WTC11 (cell line): Measurements from ENCODE around the gene GDPD2. TPM values are rescaled to one million over a fixed set of nuclear protein-coding genes. Genes with fewer than 3 reads are reported as not detected.
"Not testable (repeated sequence)": the region's sequence is repeated elsewhere in the genome, so short reads cannot be mapped to it uniquely, and the experiment has no call there.

Experiments
- ATAC-seq: fragments of 200-7000 bp; cut with Tn5 transposase; 2 replicates; pipeline ENCODE4 v1.10.0; 2021; ENCODE audit warnings: mild to moderate bottlenecking, moderate library complexity
- CTCF ChIA-PET: fragments of 300-600 bp; sonication (Branson Sonifier 250); formaldehyde crosslinking; loops from one replicate; lab custom pipeline; 2021; ENCODE audit warnings: antibody characterized with exemption; lab: Charles Lee
- POLR2A ChIA-PET: fragments of 350-600 bp; sonication (Branson Sonifier 250); formaldehyde crosslinking; loops from one replicate; lab custom pipeline; 2021; ENCODE audit warnings: antibody characterized with exemption; lab: Charles Lee
- DNase-seq: peaks from one replicate; pipeline ENCODE4 v3.0.0; 2021; ENCODE audit warnings: low spot score
- H3K27ac Mint-ChIP-seq: 2 replicates; pipeline ENCODE4 v1.8.0; 2021; ENCODE audit warnings: mixed read lengths
- H3K27me3 Mint-ChIP-seq: 2 replicates; pipeline ENCODE4 v1.8.0; 2021; ENCODE audit warnings: low read depth, mild to moderate bottlenecking, moderate library complexity, mixed read lengths
- H3K36me3 Mint-ChIP-seq: 2 replicates; pipeline ENCODE4 v1.8.0; 2021; ENCODE audit warnings: mixed read lengths
- H3K4me1 Mint-ChIP-seq: 2 replicates; pipeline ENCODE4 v1.8.0; 2022; ENCODE audit warnings: mixed read lengths
- H3K4me3 Mint-ChIP-seq: 2 replicates; pipeline ENCODE4 v1.8.0; 2021; ENCODE audit warnings: mild to moderate bottlenecking, moderate library complexity, mixed read lengths
- H3K9me3 Mint-ChIP-seq: 2 replicates; pipeline ENCODE4 v1.8.0; 2021; ENCODE audit warnings: mixed read lengths
- ERG ChIP-seq: fragments of 250-450 bp; sonication (Bioruptor Pico); IDR thresholded peaks from 2 replicates; pipeline ENCODE4 v1.8.0; 2021; ENCODE audit warnings: mild to moderate bottlenecking
- ESRRA ChIP-seq: sonication (generic); formaldehyde crosslinking; IDR thresholded peaks from 2 replicates; pipeline ENCODE4 v1.8.1; 2022; ENCODE audit warnings: mild to moderate bottlenecking, missing genetic modification reagents, borderline replicate concordance
- FOXK1 ChIP-seq: sonication (generic); formaldehyde crosslinking; IDR thresholded peaks from 2 replicates; pipeline ENCODE4 v1.8.0; 2022; ENCODE audit warnings: mild to moderate bottlenecking, moderate library complexity, missing genetic modification reagents
- NR1H2 ChIP-seq: sonication (generic); formaldehyde crosslinking; IDR thresholded peaks from 2 replicates; pipeline ENCODE4 v1.9.0; 2021; ENCODE audit warnings: mild to moderate bottlenecking, moderate library complexity, missing genetic modification reagents
- OVOL2 ChIP-seq: fragments of 250-450 bp; sonication (Bioruptor Pico); IDR thresholded peaks from 2 replicates; pipeline ENCODE4 v1.9.0; 2021; ENCODE audit warnings: mild to moderate bottlenecking, borderline replicate concordance
- TP53 ChIP-seq: sonication (generic); formaldehyde crosslinking; IDR thresholded peaks from 2 replicates; pipeline ENCODE4 v1.8.1; 2023; ENCODE audit warnings: mild to moderate bottlenecking, missing genetic modification reagents
- ZNF121 ChIP-seq: sonication (generic); formaldehyde crosslinking; IDR thresholded peaks from 2 replicates; pipeline ENCODE4 v1.8.0; 2023; ENCODE audit warnings: missing genetic modification reagents
- ZNF263 ChIP-seq: sonication (generic); formaldehyde crosslinking; IDR thresholded peaks from 2 replicates; pipeline ENCODE4 v1.8.1; 2022; ENCODE audit warnings: low read depth, mild to moderate bottlenecking, moderate library complexity, missing genetic modification reagents
- total RNA-seq: library from RNA; stranded (reverse); gene quantifications from 3 replicates; pipeline ENCODE4 v1.2.3, GENCODE V29; 2021
- TF ChIP-seq, protein P1 (sequence below): sonication (generic); formaldehyde crosslinking; IDR thresholded peaks from 2 replicates; pipeline ENCODE4 v1.8.1; 2023; ENCODE audit warnings: mild to moderate bottlenecking, moderate library complexity, missing genetic modification reagents
- TF ChIP-seq, protein P2 (sequence below): sonication (generic); formaldehyde crosslinking; IDR thresholded peaks from 2 replicates; pipeline ENCODE4 v1.8.1; 2022; ENCODE audit warnings: low read depth, missing genetic modification reagents, borderline replicate concordance
- TF ChIP-seq, protein P3 (sequence below): sonication (generic); formaldehyde crosslinking; IDR thresholded peaks from 2 replicates; pipeline ENCODE4 v1.8.1; 2023; ENCODE audit warnings: mild to moderate bottlenecking, missing genetic modification reagents, borderline replicate concordance
- TF ChIP-seq, protein P4 (sequence below): fragments of 250-450 bp; sonication (Bioruptor Pico); IDR thresholded peaks from 2 replicates; pipeline ENCODE4 v1.9.0; 2021; ENCODE audit warnings: mild to moderate bottlenecking, borderline replicate concordance

The GDPD2 gene
- total RNA-seq, 1 experiment from 2014 or later, result 7.0 TPM

- no peaks in the 10 kb centered on the region for H3K27me3 Mint-ChIP-seq
- TF ChIP-seq ZNF121 (CRISPR knock-in tag) (no peak), ERG (CRISPR knock-in tag) (no peak), FOXK1 (no peak)
- TF ChIP-seq, protein P1, sequence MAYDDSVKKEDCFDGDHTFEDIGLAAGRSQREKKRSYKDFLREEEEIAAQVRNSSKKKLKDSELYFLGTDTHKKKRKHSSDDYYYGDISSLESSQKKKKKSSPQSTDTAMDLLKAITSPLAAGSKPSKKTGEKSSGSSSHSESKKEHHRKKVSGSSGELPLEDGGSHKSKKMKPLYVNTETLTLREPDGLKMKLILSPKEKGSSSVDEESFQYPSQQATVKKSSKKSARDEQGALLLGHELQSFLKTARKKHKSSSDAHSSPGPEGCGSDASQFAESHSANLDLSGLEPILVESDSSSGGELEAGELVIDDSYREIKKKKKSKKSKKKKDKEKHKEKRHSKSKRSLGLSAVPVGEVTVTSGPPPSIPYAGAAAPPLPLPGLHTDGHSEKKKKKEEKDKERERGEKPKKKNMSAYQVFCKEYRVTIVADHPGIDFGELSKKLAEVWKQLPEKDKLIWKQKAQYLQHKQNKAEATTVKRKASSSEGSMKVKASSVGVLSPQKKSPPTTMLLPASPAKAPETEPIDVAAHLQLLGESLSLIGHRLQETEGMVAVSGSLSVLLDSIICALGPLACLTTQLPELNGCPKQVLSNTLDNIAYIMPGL (CRISPR knock-in tag), result no peak
- TF ChIP-seq, all 79 proteins: peak for 0
- ATAC-seq, result no peak
- H3K4me3 Mint-ChIP-seq, result no peak overlapping the region
- no peaks in the 10 kb centered on the region for H3K4me1 Mint-ChIP-seq
- no peak overlapping the region for H3K27ac Mint-ChIP-seq
- peaks cover 36% of the 10 kb centered on the region for H3K36me3 Mint-ChIP-seq
- no peaks in the 10 kb centered on the region for H3K9me3 Mint-ChIP-seq
- ChIA-PET POLR2A (no interaction called here), CTCF (no interaction called here)
- no peak for DNase-seq
These were observed 24.2 kb upstream of the GDPD2 start for GRCh38 chrX:70398899-70399298.

- POLR2A ChIA-PET, H3K4me3 Mint-ChIP-seq, ATAC-seq, H3K4me1 Mint-ChIP-seq, H3K9me3 Mint-ChIP-seq, DNase-seq, CTCF ChIA-PET, H3K27me3 Mint-ChIP-seq, H3K27ac Mint-ChIP-seq: not testable (repeated sequence)
- peaks cover 33% of the 10 kb centered on the region for H3K36me3 Mint-ChIP-seq
These were observed 22.9 kb upstream of the GDPD2 start for GRCh38 chrX:70400181-70400580.

- ATAC-seq, result no peak
- Mint-ChIP-seq H3K4me1 (no peaks in the 10 kb centered on the region), H3K4me3 (no peak overlapping the region), H3K36me3 (peaks cover 34% of the 10 kb centered on the region), H3K27ac (no peak overlapping the region), H3K27me3 (no peaks in the 10 kb centered on the region), H3K9me3 (no peaks in the 10 kb centered on the region)
- no peak for DNase-seq
- CTCF ChIA-PET, result no interaction called here
- POLR2A ChIA-PET, result no interaction called here
- TF ChIP-seq ESRRA (CRISPR knock-in tag), result no peak
- no peak for TF ChIP-seq ZNF263
- TF ChIP-seq, protein P2, sequence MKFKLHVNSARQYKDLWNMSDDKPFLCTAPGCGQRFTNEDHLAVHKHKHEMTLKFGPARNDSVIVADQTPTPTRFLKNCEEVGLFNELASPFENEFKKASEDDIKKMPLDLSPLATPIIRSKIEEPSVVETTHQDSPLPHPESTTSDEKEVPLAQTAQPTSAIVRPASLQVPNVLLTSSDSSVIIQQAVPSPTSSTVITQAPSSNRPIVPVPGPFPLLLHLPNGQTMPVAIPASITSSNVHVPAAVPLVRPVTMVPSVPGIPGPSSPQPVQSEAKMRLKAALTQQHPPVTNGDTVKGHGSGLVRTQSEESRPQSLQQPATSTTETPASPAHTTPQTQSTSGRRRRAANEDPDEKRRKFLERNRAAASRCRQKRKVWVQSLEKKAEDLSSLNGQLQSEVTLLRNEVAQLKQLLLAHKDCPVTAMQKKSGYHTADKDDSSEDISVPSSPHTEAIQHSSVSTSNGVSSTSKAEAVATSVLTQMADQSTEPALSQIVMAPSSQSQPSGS (CRISPR knock-in tag), result no peak
- TF ChIP-seq TP53 (CRISPR knock-in tag), result no peak
- TF ChIP-seq OVOL2 (CRISPR knock-in tag), result no peak
These were observed 20.4 kb upstream of the GDPD2 start for GRCh38 chrX:70402721-70403120.

GRCh38 chrX:70405003-70405402, 18.1 kb upstream of the GDPD2 start:
- POLR2A ChIA-PET, result no interaction called here
- DNase-seq, result no peak
- Mint-ChIP-seq H3K4me3 (no peak overlapping the region), H3K9me3 (no peaks in the 10 kb centered on the region), H3K4me1 (no peaks in the 10 kb centered on the region), H3K27ac (no peak overlapping the region), H3K36me3 (peaks cover 40% of the 10 kb centered on the region), H3K27me3 (no peaks in the 10 kb centered on the region)
- CTCF ChIA-PET, result no interaction called here
- no peak for ATAC-seq
- TF ChIP-seq, protein P3, sequence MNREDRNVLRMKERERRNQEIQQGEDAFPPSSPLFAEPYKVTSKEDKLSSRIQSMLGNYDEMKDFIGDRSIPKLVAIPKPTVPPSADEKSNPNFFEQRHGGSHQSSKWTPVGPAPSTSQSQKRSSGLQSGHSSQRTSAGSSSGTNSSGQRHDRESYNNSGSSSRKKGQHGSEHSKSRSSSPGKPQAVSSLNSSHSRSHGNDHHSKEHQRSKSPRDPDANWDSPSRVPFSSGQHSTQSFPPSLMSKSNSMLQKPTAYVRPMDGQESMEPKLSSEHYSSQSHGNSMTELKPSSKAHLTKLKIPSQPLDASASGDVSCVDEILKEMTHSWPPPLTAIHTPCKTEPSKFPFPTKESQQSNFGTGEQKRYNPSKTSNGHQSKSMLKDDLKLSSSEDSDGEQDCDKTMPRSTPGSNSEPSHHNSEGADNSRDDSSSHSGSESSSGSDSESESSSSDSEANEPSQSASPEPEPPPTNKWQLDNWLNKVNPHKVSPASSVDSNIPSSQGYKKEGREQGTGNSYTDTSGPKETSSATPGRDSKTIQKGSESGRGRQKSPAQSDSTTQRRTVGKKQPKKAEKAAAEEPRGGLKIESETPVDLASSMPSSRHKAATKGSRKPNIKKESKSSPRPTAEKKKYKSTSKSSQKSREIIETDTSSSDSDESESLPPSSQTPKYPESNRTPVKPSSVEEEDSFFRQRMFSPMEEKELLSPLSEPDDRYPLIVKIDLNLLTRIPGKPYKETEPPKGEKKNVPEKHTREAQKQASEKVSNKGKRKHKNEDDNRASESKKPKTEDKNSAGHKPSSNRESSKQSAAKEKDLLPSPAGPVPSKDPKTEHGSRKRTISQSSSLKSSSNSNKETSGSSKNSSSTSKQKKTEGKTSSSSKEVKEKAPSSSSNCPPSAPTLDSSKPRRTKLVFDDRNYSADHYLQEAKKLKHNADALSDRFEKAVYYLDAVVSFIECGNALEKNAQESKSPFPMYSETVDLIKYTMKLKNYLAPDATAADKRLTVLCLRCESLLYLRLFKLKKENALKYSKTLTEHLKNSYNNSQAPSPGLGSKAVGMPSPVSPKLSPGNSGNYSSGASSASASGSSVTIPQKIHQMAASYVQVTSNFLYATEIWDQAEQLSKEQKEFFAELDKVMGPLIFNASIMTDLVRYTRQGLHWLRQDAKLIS (CRISPR knock-in tag), result no peak
- TF ChIP-seq, protein P4, sequence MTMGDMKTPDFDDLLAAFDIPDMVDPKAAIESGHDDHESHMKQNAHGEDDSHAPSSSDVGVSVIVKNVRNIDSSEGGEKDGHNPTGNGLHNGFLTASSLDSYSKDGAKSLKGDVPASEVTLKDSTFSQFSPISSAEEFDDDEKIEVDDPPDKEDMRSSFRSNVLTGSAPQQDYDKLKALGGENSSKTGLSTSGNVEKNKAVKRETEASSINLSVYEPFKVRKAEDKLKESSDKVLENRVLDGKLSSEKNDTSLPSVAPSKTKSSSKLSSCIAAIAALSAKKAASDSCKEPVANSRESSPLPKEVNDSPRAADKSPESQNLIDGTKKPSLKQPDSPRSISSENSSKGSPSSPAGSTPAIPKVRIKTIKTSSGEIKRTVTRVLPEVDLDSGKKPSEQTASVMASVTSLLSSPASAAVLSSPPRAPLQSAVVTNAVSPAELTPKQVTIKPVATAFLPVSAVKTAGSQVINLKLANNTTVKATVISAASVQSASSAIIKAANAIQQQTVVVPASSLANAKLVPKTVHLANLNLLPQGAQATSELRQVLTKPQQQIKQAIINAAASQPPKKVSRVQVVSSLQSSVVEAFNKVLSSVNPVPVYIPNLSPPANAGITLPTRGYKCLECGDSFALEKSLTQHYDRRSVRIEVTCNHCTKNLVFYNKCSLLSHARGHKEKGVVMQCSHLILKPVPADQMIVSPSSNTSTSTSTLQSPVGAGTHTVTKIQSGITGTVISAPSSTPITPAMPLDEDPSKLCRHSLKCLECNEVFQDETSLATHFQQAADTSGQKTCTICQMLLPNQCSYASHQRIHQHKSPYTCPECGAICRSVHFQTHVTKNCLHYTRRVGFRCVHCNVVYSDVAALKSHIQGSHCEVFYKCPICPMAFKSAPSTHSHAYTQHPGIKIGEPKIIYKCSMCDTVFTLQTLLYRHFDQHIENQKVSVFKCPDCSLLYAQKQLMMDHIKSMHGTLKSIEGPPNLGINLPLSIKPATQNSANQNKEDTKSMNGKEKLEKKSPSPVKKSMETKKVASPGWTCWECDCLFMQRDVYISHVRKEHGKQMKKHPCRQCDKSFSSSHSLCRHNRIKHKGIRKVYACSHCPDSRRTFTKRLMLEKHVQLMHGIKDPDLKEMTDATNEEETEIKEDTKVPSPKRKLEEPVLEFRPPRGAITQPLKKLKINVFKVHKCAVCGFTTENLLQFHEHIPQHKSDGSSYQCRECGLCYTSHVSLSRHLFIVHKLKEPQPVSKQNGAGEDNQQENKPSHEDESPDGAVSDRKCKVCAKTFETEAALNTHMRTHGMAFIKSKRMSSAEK (CRISPR knock-in tag), result no peak
- TF ChIP-seq NR1H2 (CRISPR knock-in tag), result no peak
